ENCODE results near the gene SIGLEC15.
A peak's percentile ranks its signal among the peaks of the same experiment; 100 is the strongest.

SIGLEC15 gene

GRCh38 chr18:45825258-45826044, at the start of gene SIGLEC15:
TSS of gene SIGLEC15 (plus strand) at chr18:45825675. CDS start at chr18:45825729, 54 bp downstream.
- TF ChIP-seq CREB1 (IDR thresholded peaks at IDR 0.05; ENCODE audit: low read depth) (no peak), ZBTB7A (IDR thresholded peaks at IDR 0.05; ENCODE audit: low read depth) (no peak), EP300 (IDR thresholded peaks at IDR 0.05; ENCODE audit: borderline replicate concordance) (0 out of 2 replicates have a peak, but pooled peaks have one; percentile 46)

GRCh38 chr18:45775743-45776142, 49.7 kb upstream of the SIGLEC15 start:
- TF ChIP-seq USF1 (IDR thresholded peaks at IDR 0.05) (no peak), ZBTB7A (IDR thresholded peaks at IDR 0.05; ENCODE audit: low read depth) (no peak), CEBPB (IDR thresholded peaks at IDR 0.05) (no peak), EP300 (IDR thresholded peaks at IDR 0.05; ENCODE audit: borderline replicate concordance) (no peak), MAX (IDR thresholded peaks at IDR 0.05) (no peak), TCF12 (IDR thresholded peaks at IDR 0.05; ENCODE audit: low read depth) (no peak), TAF1 (IDR thresholded peaks at IDR 0.05; ENCODE audit: low read depth) (no peak), FOXM1 (IDR thresholded peaks at IDR 0.05; ENCODE audit: borderline replicate concordance, low read depth) (no peak), YY1 (IDR thresholded peaks at IDR 0.05; ENCODE audit: low read depth) (no peak), CREB1 (IDR thresholded peaks at IDR 0.05; ENCODE audit: low read depth) (no peak), RAD21 (IDR thresholded peaks at IDR 0.05; ENCODE audit: low read depth) (no peak), EGR1 (IDR thresholded peaks at IDR 0.05) (no peak), NFIC (IDR thresholded peaks at IDR 0.05) (no peak), TEAD4 (IDR thresholded peaks at IDR 0.05) (no peak)
- TF ChIP-seq, protein P1, sequence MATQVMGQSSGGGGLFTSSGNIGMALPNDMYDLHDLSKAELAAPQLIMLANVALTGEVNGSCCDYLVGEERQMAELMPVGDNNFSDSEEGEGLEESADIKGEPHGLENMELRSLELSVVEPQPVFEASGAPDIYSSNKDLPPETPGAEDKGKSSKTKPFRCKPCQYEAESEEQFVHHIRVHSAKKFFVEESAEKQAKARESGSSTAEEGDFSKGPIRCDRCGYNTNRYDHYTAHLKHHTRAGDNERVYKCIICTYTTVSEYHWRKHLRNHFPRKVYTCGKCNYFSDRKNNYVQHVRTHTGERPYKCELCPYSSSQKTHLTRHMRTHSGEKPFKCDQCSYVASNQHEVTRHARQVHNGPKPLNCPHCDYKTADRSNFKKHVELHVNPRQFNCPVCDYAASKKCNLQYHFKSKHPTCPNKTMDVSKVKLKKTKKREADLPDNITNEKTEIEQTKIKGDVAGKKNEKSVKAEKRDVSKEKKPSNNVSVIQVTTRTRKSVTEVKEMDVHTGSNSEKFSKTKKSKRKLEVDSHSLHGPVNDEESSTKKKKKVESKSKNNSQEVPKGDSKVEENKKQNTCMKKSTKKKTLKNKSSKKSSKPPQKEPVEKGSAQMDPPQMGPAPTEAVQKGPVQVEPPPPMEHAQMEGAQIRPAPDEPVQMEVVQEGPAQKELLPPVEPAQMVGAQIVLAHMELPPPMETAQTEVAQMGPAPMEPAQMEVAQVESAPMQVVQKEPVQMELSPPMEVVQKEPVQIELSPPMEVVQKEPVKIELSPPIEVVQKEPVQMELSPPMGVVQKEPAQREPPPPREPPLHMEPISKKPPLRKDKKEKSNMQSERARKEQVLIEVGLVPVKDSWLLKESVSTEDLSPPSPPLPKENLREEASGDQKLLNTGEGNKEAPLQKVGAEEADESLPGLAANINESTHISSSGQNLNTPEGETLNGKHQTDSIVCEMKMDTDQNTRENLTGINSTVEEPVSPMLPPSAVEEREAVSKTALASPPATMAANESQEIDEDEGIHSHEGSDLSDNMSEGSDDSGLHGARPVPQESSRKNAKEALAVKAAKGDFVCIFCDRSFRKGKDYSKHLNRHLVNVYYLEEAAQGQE (IDR thresholded peaks at IDR 0.05; ENCODE audit: low read depth): no peak

- no peak for TF ChIP-seq TEAD4 (IDR thresholded peaks at IDR 0.05)
Measured at GRCh38 chr18:45777393-45777792, 48.1 kb upstream of the SIGLEC15 start.

DNA sequence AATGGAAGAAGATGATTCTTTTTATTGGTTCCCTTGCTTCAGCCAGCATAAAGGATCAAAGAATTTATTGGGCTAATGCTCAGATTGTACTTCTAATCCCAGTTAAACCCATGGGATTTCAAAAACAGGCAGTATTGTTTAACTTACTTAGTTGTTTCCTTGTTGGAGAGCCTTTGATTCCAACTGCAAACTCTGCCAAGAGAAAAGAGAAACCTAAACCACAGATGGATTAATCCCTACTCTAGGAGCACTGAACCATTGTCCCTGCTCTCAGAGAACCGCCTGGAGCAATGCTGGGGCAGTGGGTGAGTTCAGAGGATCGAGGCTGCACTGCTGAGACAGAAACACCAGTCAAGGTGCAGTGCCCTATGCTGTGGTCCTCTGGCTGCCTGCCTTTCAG, 44.9 kb upstream of the SIGLEC15 start:
- no peak for TF ChIP-seq FOXM1 (IDR thresholded peaks at IDR 0.05; ENCODE audit: borderline replicate concordance, low read depth)
- TF ChIP-seq RAD21 (IDR thresholded peaks at IDR 0.05; ENCODE audit: low read depth): no peak
- TF ChIP-seq EGR1 (IDR thresholded peaks at IDR 0.05): no peak
- TF ChIP-seq CREB1 (IDR thresholded peaks at IDR 0.05; ENCODE audit: low read depth): no peak
- TF ChIP-seq TCF12 (IDR thresholded peaks at IDR 0.05; ENCODE audit: low read depth): no peak
- TF ChIP-seq, protein P1 (IDR thresholded peaks at IDR 0.05; ENCODE audit: low read depth): no peak
- TF ChIP-seq CEBPB (IDR thresholded peaks at IDR 0.05): no peak
- TF ChIP-seq EP300 (IDR thresholded peaks at IDR 0.05; ENCODE audit: borderline replicate concordance): no peak
- TF ChIP-seq TAF1 (IDR thresholded peaks at IDR 0.05; ENCODE audit: low read depth): no peak
- no peak for TF ChIP-seq ZBTB7A (IDR thresholded peaks at IDR 0.05; ENCODE audit: low read depth)
- no peak for TF ChIP-seq MAX (IDR thresholded peaks at IDR 0.05)
- TF ChIP-seq YY1 (IDR thresholded peaks at IDR 0.05; ENCODE audit: low read depth): no peak
- no peak for TF ChIP-seq TEAD4 (IDR thresholded peaks at IDR 0.05)
- no peak for TF ChIP-seq NFIC (IDR thresholded peaks at IDR 0.05)
- no peak for TF ChIP-seq USF1 (IDR thresholded peaks at IDR 0.05)

DNA sequence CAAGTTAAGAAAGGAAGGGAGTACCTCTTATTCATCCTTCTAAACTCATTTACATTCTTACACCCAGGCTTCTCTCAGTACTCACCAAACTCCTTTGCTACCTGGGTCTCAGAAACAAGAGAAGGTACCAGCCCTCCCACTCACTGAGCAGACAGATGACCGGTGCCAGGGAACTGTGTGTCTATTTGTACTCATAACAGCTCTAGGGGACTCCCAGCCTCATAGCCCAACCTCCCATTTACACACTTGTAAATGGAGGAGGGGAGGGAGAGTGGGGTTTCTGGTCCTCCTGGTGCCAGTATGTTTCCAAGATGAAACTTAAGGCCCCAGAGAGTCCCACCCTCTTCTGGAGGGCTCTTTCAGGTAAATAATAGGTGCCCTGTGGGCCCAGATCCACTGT, 42.8 kb upstream of the SIGLEC15 start:
- TF ChIP-seq EP300 (IDR thresholded peaks at IDR 0.05; ENCODE audit: borderline replicate concordance): no peak
- TF ChIP-seq USF1 (IDR thresholded peaks at IDR 0.05): no peak
- no peak for TF ChIP-seq YY1 (IDR thresholded peaks at IDR 0.05; ENCODE audit: low read depth)
- TF ChIP-seq MAX (IDR thresholded peaks at IDR 0.05): no peak
